Suppressor macrophage treated with lipopolysaccharide for 1 hour (primary cell): ENCODE measurements around the gene C1QTNF12.

ENCODE experiments used
- DNase-seq, 3 donors: peaks; one replicate each; pipeline ENCODE4 v3.0.0-alpha.2; 2020 to 2022

C1QTNF12 gene

DNA sequence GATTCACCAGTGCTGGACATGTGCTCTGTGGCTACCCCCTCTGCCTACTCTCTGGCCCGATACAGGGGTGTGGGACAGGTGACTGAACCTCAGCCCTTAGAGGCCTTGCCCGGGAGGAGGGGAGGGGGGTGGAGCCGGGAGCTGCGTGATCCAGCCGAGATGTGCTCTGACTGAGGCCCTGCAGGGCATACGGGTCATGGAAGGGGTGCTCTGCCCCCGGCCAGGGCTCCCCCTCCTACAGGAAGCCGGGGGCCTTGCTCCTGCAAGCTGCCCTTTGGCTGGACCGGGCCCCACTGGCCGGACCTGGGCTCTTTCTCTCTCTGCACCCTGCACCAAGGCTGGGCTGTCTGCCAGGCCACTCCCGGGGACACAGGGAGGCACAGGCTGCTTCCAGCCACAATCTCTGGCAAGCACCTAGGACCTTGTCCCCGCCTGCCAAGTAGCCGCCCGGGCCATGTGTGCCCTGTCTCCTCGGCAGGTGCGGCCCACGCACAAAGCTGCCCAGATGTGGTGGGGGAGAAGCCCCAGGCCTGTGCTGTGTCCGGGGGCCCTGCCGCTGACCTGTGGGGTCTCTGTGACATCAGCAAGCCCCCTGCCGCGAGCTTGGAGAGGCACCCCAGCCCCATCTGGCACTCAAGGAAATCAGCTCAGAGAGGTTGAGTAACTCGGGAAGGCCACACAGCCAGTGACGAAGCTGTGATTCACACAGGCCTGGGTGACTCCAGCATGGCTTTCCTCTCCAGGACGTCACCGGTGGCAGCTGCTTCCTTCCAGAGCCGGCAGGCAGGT is 35.2 kb upstream of the C1QTNF12 start:
- DNase-seq = peak; percentile 67 to 85 (median 73)

GRCh38 chr1:1280782-1281481 is 34.4 kb upstream of the C1QTNF12 start:
- no peak for DNase-seq

- no peak for DNase-seq
Observed at GRCh38 chr1:1279028-1279427, 32.5 kb upstream of the C1QTNF12 start.

DNA sequence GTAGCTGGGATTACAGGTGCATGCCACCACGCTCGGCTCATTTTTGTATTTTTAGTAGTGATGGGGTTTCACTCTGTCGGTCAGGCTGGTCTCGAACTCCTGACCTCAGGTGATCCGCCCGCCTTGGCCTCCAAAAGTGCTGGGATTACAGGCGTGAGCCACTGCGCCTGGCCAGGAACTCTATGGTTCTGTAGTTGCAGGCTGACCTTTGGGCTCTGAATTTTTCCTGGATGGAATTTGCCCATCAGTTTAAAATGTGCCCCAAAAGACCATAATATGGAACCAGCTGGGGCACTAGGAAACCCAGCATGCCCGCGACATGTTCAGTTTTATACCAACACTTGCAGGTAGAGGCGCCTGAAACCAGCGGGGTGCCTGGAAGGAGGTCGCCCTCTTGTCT is 32.1 kb upstream of the C1QTNF12 start:
- no peak for DNase-seq

- DNase-seq = no peak
Observed at GRCh38 chr1:1275836-1276235, 29.3 kb upstream of the C1QTNF12 start.

- DNase-seq = no peak
Observed at GRCh38 chr1:1274931-1275431, 28.5 kb upstream of the C1QTNF12 start.

DNA sequence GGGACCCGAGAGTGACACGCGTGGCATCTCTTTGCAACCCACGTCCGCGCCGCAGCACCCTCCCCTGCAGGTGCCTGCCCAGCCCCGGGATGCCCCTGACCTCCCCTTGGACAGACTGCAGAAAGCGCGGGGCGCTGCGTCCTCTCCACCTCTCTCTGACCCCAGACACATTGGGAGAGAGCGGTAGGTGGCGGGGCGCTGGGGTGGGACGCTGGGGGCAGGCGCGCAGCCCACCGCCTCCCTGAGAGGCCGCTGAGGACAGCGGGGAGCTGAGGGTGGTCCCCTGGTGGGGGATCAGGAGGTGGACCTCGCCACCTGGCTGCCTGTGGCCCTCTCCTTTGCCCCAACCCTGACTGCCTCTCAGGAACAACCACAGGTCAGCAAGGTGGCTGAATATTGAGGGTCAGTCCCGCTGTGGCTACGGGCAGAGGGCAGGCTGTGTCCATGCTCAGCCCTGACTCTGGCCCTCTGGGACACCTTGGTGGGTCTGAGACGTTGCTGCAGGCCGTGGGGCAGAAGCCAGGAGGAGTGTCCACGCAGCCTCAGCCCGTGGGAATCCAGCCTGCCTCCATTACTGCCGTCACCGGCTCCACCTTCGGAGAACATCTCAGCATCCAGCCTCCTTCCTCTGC is 27.9 kb upstream of the C1QTNF12 start:
- no peak for DNase-seq

- DNase-seq = peak; percentile 92 to 97 (median 96)
Observed at GRCh38 chr1:1273512-1274298, 27.2 kb upstream of the C1QTNF12 start, which contains the start of gene UBE2J2. TSS of gene UBE2J2 (minus strand) at chr1:1273854. CDS start at chr1:1267992, 5,862 bp downstream.

GRCh38 chr1:1273209-1273511 is 26.6 kb upstream of the C1QTNF12 start:
- peak; percentile 31 to 63 (median 48) for DNase-seq

DNA sequence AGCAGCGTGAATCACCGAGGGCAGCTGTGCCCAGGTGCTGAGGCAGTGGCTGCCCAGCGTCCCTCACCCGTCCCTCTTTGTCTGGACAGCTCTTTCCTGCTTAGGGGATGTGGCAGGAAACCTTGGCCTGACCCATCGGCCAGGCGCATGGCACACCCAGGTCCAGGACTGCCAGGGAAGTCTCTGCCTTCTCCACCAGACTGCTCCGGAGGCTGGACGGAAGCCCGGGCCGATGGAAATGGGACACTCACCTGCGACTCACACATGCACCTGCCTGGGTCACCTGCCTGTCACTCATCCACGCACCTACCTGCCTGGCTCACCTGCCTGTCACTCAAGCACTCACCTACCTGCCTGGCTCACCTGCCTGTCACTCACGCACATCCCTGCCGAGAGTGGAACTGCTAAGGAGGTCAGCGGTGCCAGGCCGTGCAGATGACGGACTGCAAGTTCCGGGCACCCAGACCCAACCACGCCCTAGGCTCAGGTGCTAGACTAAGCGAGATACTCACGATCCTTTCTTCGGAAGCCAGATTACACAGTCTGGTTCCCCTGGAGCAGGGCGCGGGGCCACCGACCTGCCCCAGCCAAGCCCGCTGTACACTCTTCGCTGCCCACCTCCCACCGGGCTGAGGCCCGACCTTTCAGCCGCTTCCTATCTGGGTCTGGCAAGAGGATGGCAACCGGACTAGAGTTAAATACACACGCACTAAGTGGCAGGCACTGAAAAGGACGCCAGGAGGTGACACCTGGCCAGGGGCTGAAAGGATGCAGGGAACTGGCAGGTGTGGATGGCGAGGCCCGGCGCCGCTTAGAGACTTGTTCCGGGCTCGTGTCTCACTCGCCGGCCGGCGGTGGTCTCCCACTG is 26.1 kb upstream of the C1QTNF12 start:
- DNase-seq = no peak

GRCh38 chr1:1270813-1271212 is 24.3 kb upstream of the C1QTNF12 start:
- DNase-seq = peak in 1 of 3 donors; percentile 29

DNA sequence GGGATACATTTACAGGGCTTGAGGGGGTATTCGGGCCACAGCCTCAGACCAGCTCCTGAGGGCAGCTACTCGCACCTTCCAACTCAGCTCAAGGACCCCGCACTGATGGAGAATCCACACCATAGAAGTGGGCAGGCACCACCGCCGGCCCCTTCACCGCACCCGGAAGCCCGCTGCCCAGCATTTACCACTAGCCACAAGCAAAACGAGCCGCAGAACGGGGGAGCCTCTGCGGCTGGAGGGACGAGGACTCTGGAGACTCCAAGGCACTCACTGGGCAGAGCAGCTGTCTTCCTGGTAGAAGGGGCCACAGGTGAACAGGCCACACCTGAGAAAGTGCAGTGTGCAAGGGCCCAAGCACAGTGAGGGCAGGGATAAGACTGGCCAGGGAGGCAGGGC is 21.8 kb upstream of the C1QTNF12 start:
- no peak for DNase-seq

DNA sequence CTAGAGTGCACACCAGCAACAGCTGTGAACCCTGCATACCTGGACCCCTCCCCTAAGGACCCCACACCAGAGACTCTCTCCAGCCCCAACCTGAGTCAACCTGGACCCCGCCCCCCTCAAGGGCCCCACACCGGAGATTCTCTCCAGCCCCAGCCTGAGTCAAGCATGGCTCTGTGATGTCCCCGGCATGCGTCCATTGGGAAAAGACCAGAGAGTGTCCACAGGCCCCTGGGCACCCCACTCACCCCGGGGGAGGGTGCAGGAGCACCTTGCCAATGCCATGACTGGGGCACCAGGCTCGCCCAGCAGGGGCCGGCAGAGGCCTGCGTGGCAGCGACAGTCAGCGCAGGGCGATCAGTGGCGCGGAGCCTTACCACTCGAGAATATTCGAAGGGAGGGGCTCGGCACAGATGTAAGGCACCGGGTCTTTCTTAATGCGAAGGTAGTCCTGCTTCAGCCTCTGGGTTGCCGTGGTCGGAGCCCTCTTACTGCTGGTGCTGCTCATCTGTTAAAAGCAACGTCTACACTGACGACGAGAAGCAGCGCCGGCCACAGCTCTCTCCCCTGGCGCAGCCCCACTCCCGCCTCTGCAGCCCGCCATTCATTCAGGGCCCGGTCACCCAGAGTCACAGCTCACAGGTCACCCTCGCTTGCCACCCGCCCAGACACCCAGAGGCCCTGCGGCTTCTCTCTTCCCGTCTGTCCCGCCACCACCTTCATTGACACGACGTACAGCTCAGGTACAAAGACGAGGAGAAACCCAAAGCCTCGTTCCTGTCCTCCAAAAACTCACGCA is 21.2 kb upstream of the C1QTNF12 start:
- DNase-seq = no peak

DNA sequence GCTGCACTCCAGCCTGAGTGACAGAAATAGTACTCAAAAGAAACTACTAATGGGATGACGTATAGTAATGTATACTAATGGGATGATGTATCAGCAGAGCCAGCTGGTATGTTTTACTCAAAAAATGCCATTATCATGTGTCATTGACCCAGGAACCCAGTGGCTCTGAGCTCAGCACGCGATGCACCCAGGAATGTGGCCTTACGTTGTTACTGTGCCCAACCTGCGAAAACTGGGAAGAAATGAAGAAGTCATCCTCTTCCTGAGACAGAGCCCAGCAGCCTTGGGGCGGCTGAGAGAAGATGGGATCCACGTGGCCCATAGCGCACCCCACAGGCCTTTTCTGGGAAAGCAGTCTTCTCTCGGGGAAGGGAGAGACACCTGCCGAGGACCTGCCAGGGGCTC is 18.3 kb upstream of the C1QTNF12 start:
- DNase-seq = peak in 2 of 3 donors; percentile 14 to 27

GRCh38 chr1:1264026-1264425 is 17.5 kb upstream of the C1QTNF12 start:
- no peak for DNase-seq

- no peak for DNase-seq
Observed at GRCh38 chr1:1262758-1263157, 16.2 kb upstream of the C1QTNF12 start.

DNA sequence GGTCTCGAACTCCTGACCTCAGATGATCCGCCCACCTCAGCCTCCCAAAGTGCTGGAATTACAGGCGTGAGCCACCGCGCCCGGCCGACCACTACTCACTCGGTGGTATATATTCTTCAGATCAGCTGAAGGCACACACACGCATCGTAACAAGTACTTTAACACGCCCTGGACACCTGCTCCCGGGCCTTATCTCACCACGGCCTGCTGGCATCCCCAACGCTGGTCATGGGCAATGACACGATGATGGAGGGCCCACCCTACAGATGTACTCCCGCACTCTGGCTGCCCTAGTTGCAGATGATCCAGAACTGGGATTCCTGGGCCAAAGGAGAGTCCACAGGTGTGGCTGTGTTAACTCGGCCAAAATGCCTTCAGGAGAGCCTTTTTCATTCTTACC is 15.5 kb upstream of the C1QTNF12 start:
- DNase-seq = no peak

DNA sequence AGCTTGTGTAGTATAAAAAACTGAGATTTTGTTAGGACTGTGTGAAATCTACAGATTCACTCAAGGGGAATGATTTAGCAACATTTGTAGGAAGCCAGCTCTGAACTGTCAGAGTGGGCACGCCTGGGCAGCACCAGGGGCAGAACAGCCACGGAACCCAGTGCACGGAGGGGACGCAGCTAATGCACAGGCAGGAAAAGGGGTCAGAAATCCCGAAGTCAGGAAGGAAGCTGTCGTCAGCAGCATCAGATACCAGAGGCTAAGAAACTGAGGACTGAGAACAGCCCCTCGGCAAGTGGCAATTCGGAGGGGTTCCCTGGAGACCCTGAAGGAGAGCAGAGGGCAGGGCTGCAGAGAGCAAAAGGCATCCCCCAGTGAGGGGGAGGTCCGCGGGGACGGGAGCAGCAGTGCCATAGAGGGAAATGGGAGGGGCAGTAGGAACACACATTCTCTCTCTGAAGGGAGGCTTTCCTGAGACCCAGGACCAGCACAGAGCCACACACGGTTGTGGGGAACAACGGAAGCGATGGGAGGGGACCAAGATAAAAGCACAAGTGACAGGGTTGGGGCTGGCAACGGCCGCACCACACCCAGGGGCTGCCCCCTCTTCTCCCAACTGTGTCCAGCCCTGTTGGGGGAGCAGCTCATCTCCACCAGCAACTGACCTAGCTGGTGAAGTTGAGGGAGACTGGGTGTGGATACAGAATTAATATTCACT is 14.5 kb upstream of the C1QTNF12 start:
- DNase-seq = no peak

DNA sequence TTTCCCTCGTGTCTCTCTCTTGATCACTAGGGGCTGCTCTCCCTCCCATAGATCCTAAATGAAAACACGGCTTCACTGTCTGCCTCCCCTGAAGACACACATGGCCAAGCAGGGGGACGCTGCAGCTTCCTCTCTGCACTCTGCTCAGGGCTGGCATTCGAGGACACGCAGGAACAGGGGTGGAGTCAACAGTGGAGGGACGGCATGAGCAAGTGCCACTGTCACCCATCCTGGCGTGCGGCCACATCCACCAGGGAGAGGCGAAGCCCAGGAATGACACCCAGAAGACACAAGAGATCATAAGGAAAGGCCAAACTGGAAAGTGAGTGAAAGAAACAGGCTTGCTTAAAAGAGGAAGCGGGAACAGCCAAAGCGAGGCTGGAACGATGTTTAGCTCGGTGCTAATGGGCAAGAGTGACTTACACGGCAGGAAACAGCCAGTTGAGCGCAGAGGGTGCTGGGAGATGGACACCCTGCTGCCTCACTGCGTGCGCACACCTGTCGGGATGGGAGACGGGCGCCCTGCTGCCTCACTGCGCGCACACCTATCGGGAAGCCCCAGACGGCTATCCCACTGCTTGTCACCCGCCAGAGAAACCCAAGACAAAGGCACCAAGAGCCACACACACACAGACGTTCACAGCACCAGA is 13.6 kb upstream of the C1QTNF12 start:
- peak; percentile 39 to 65 (median 53) for DNase-seq

- DNase-seq = no peak
Observed at GRCh38 chr1:1259540-1259939, 13.0 kb upstream of the C1QTNF12 start.
